K562 (cell line): Measurements from ENCODE around the gene COL4A2. TPM values are rescaled to one million over a fixed set of nuclear protein-coding genes. Genes with fewer than 3 reads are reported as not detected.

ENCODE experiments used
- ATF6 ChIP-seq: sonication (generic); formaldehyde crosslinking; IDR thresholded peaks from 2 replicates; pipeline ENCODE4 v1.4.0; 2020; ENCODE audit warnings: mild to moderate bottlenecking, missing genetic modification reagents
- FOXP1 ChIP-seq: sonication (generic); formaldehyde crosslinking; IDR thresholded peaks from 2 replicates; pipeline ENCODE4 v1.8.0; 2022; ENCODE audit warnings: mild to moderate bottlenecking, missing genetic modification reagents
- KDM5B ChIP-seq: fragments of 200-600 bp; sonication (generic); IDR thresholded peaks from 2 replicates; pipeline ENCODE4 v1.6.1; 2012; ENCODE audit warnings: low read depth, mild to moderate bottlenecking, moderate library complexity, low read length, control low read depth, inconsistent platforms; ENCODE audit not compliant: insufficient replicate concordance
- MAZ ChIP-seq, 2 experiments: fragments of 450-650 bp in 1 of 2; sonication (generic) in 1 of 2; formaldehyde crosslinking; IDR thresholded peaks in 1 of 2; conservative IDR thresholded peaks in 1 of 2; 2 replicates each; pipeline versions ENCODE4 v1.4.0 to v1.5.0; 2020; ENCODE audit warnings: mild to moderate bottlenecking in 1 of 2, missing genetic modification reagents in 1 of 2
- PBX2 ChIP-seq, 2 experiments: IDR thresholded peaks in 1 of 2; conservative IDR thresholded peaks in 1 of 2; 2 replicates each; pipeline ENCODE4 v1.6.1; 2016; ENCODE audit warnings: low read depth in 2 of 2, mild to moderate bottlenecking in 1 of 2, missing compliant biosample characterization in 1 of 2, missing genetic modification characterization in 1 of 2, moderate library complexity in 1 of 2
- POLR2G ChIP-seq: fragments of 200-400 bp; formaldehyde crosslinking; IDR thresholded peaks from 2 replicates; pipeline ENCODE4 v1.6.1; 2017; ENCODE audit warnings: low read depth, mild to moderate bottlenecking, antibody characterized with exemption, low read length, moderate library complexity
- RBFOX2 ChIP-seq: fragments of 200-400 bp; formaldehyde crosslinking; IDR thresholded peaks from 2 replicates; pipeline ENCODE4 v1.6.1; 2017; ENCODE audit warnings: low read depth, mild to moderate bottlenecking, low read length, moderate library complexity
- SMAD3 ChIP-seq: fragments of 450-650 bp; formaldehyde crosslinking; conservative IDR thresholded peaks from 2 replicates; pipeline ENCODE4 v1.4.0; 2020; ENCODE audit warnings: mild to moderate bottlenecking
- TFAP4 ChIP-seq: sonication (generic); formaldehyde crosslinking; IDR thresholded peaks from 2 replicates; pipeline ENCODE4 v1.8.0; 2022; ENCODE audit warnings: missing genetic modification reagents, mild to moderate bottlenecking, moderate library complexity, borderline replicate concordance
- ZNF318 ChIP-seq, 2 experiments: fragments of 450-650 bp; IDR thresholded peaks; 2 replicates each; pipeline ENCODE4 v1.6.1; 2016; ENCODE audit warnings: mild to moderate bottlenecking in 2 of 2, borderline replicate concordance in 1 of 2, low read depth in 1 of 2, moderate library complexity in 1 of 2
- polyA plus RNA-seq, 8 experiments: library from polyadenylated mRNA; depleted of rRNA in 4 of 8; stranded (reverse) in 5 of 8; unstranded in 3 of 8; fragments of >200 nt; fragmentation: Nextera tagmentation in 2 of 8; fragmentation: Illumina TruSeq in 1 of 8; extraction: Ambion mirVana in 2 of 8; extraction: Trizol in 1 of 8; gene quantifications; 2 replicates each; pipeline versions ENCODE4 v1.2.1 to v1.2.3, GENCODE V29; 2011 to 2014; ENCODE audit warnings: inconsistent platforms in 1 of 8, missing spikeins in 1 of 8
- total RNA-seq, 7 experiments: library from RNA; depleted of rRNA in 6 of 7; stranded (reverse); fragments of >200 nt in 6 of 7; fragmentation: Illumina TruSeq in 2 of 7; extraction: Trizol in 2 of 7; gene quantifications; 2 replicates each; pipeline versions ENCODE4 v1.2.1 to v1.2.3, GENCODE V29; 2011 to 2021; ENCODE audit warnings: low replicate concordance in 1 of 7

The COL4A2 gene
- total and polyA plus RNA-seq, 9 of the 15 experiments (the other 6 are each of a cell fraction or from before 2014, with no cell fraction given): 0.13 to 15.2 (median 8.1) TPM

GRCh38 chr13:110503979-110504499 is 197.0 kb downstream of the COL4A2 start (continued):
- no peak for TF ChIP-seq PBX2 (CRISPR knock-in tag; IDR thresholded peaks at IDR 0.05; ENCODE audit: low read depth)
- peak; percentile 37; the same call in 1 of the 2 replicates for TF ChIP-seq PBX2 (tag; conservative IDR thresholded peaks at IDR 0.05; ENCODE audit: low read depth)
- no peak for TF ChIP-seq SMAD3 (CRISPR knock-in tag)
- peak; percentile 54 for TF ChIP-seq RBFOX2
- TF ChIP-seq MAZ (CRISPR knock-in tag; conservative IDR thresholded peaks at IDR 0.05 in 1 of 2, IDR thresholded peaks at IDR 0.05 in 1 of 2): no peak
- peak; percentile 37; the same call in 1 of the 2 replicates for TF ChIP-seq TFAP4
- peak; percentile 69 for TF ChIP-seq KDM5B
- TF ChIP-seq ZNF318 (IDR thresholded peaks at IDR 0.05; ENCODE audit: borderline replicate concordance in 1 of 2, low read depth in 1 of 2): no peak
- peak; percentile 53 for TF ChIP-seq POLR2G
- TF ChIP-seq ATF6 (CRISPR knock-in tag): no peak
- no peak for TF ChIP-seq FOXP1 (CRISPR knock-in tag)
